Chondrocyte (in vitro differentiated cells): ENCODE data around the gene SF3A2. TPM values are rescaled to one million over a fixed set of nuclear protein-coding genes. Genes with fewer than 3 reads are reported as not detected.

Source experiments
- DNase-seq: peaks from one replicate; pipeline ENCODE4 v3.0.0; 2021; ENCODE audit warnings: mixed read lengths, low spot score
- H3K27ac Mint-ChIP-seq: one replicate; pipeline ENCODE4 v1.8.0; 2021; ENCODE audit warnings: mild to moderate bottlenecking, moderate library complexity, mixed read lengths; ENCODE audit not compliant: unreplicated experiment
- H3K27me3 Mint-ChIP-seq: 2 replicates; pipeline ENCODE4 v1.8.0; 2021; ENCODE audit warnings: low read depth, mixed read lengths
- H3K36me3 Mint-ChIP-seq: 2 replicates; pipeline ENCODE4 v1.8.0; 2021; ENCODE audit warnings: low read depth, mixed read lengths
- H3K4me1 Mint-ChIP-seq: 2 replicates; pipeline ENCODE4 v1.8.0; 2021; ENCODE audit warnings: low read depth, mild to moderate bottlenecking, mixed read lengths
- H3K4me3 Mint-ChIP-seq: one replicate; pipeline ENCODE4 v1.8.0; 2021; ENCODE audit warnings: mild to moderate bottlenecking, moderate library complexity, mixed read lengths; ENCODE audit not compliant: unreplicated experiment
- H3K9me3 Mint-ChIP-seq: 2 replicates; pipeline ENCODE4 v1.8.0; 2021; ENCODE audit warnings: low read depth, mixed read lengths
- CTCF ChIP-seq: fragments of 200-600 bp; sonication (generic); IDR thresholded peaks from 2 replicates; pipeline ENCODE4 v1.5.0; 2021; ENCODE audit warnings: antibody characterized with exemption, mild to moderate bottlenecking, moderate library complexity
- total RNA-seq: library from RNA; stranded (reverse); gene quantifications from 3 replicates; pipeline ENCODE4 v1.2.1, GENCODE V29; 2021

Gene SF3A2
- total RNA-seq, 1 donor from 2014 or later = 71.2 TPM

- no peaks in the 10 kb centered on the region for H3K27me3 Mint-ChIP-seq
Measured at GRCh38 chr19:2207991-2208860, 28.4 kb upstream of the SF3A2 start.

GRCh38 chr19:2208975-2209374, 27.6 kb upstream of the SF3A2 start:
- Mint-ChIP-seq H3K4me3 (no peak overlapping the region), H3K36me3 (peaks cover 12% of the 10 kb centered on the region), H3K27me3 (no peaks in the 10 kb centered on the region), H3K9me3 (no peaks in the 10 kb centered on the region), H3K4me1 (peaks cover 19% of the 10 kb centered on the region), H3K27ac (peak overlapping the region; percentile 51)
- peak; percentile 38 for TF ChIP-seq CTCF
- no peak for DNase-seq

More at GRCh38 chr19:2207991-2208860, 28.4 kb upstream of the SF3A2 start:
- no peak for DNase-seq
- TF ChIP-seq CTCF = peak; percentile 71
- H3K9me3 Mint-ChIP-seq = no peaks in the 10 kb centered on the region
- peak overlapping the region; percentile 65 for H3K27ac Mint-ChIP-seq
- peaks cover 10% of the 10 kb centered on the region for H3K36me3 Mint-ChIP-seq
- peaks cover 19% of the 10 kb centered on the region for H3K4me1 Mint-ChIP-seq
- H3K4me3 Mint-ChIP-seq = no peak overlapping the region

GRCh38 chr19:2209408-2209807, 27.2 kb upstream of the SF3A2 start:
- H3K9me3 Mint-ChIP-seq = no peaks in the 10 kb centered on the region
- no peak overlapping the region for H3K4me3 Mint-ChIP-seq
- H3K36me3 Mint-ChIP-seq = peaks cover 9% of the 10 kb centered on the region
- no peak overlapping the region for H3K27ac Mint-ChIP-seq
- TF ChIP-seq CTCF = no peak
- peaks cover 19% of the 10 kb centered on the region for H3K4me1 Mint-ChIP-seq
- no peak for DNase-seq
- no peaks in the 10 kb centered on the region for H3K27me3 Mint-ChIP-seq

GRCh38 chr19:2210206-2210605, 26.4 kb upstream of the SF3A2 start:
- Mint-ChIP-seq H3K36me3 (peaks cover 11% of the 10 kb centered on the region), H3K4me1 (peaks cover 18% of the 10 kb centered on the region), H3K4me3 (no peak overlapping the region), H3K27ac (no peak overlapping the region), H3K9me3 (no peaks in the 10 kb centered on the region), H3K27me3 (no peaks in the 10 kb centered on the region)
- no peak for DNase-seq
- TF ChIP-seq CTCF = no peak

- no peak for TF ChIP-seq CTCF
- Mint-ChIP-seq H3K27me3 (no peaks in the 10 kb centered on the region), H3K36me3 (peaks cover 17% of the 10 kb centered on the region), H3K4me3 (no peak overlapping the region), H3K9me3 (no peaks in the 10 kb centered on the region), H3K27ac (no peak overlapping the region), H3K4me1 (peaks cover 12% of the 10 kb centered on the region)
- no peak for DNase-seq
Measured at GRCh38 chr19:2210987-2211740, 25.5 kb upstream of the SF3A2 start.
